Endometrial microvascular endothelial cells (primary cell): Measurements from ENCODE around the gene TOMT. TPM values are rescaled to one million over a fixed set of nuclear protein-coding genes. Genes with fewer than 3 reads are reported as not detected.
"Not testable (repeated sequence)": the region's sequence is repeated elsewhere in the genome, so short reads cannot be mapped to it uniquely, and the experiment has no call there.

Experiments used
- in situ Hi-C: cut with HindIII; loops from 2 replicates; pipeline ENCODE4 v1.10.0; 2017; ENCODE audit warnings: low sequenced_read_pairs, low pct_unique_long_range_greater_than_20kb; ENCODE audit errors: inconsistent ontology term
- total RNA-seq: library from RNA; depleted of rRNA; stranded (reverse); fragments of >200 nt; gene quantifications from one replicate; pipeline ENCODE4 v1.2.3, GENCODE V29; 2015; ENCODE audit errors: inconsistent ontology term

Gene TOMT
- total RNA-seq, 1 donor from 2014 or later, result not detected

- in situ Hi-C loops, result no loop called here
Measured at GRCh38 chr11:72119198-72119597, 13.5 kb downstream of the TOMT start.

DNA sequence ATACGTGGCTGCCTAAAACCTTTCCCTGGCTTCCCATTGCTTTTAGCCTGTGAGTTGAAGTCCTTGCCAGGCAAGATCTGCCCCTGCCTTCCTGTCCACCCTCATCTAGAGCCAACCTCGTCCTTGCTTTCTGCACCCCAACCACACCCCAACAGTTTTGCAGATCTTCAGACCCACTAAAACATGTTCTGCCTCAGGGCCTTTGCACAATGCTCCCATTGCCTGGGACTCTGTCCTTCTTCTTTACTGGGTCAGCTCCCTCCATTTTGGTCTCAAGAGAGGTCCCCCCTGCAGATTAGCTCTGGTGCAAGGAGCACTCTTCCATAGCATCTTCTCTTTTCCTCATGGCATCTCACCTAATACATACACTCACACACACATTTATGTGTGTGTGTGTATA, 15.2 kb downstream of the TOMT start:
- in situ Hi-C loops, result no loop called here

- in situ Hi-C loops, result no loop called here
Measured at GRCh38 chr11:72122607-72123006, 16.9 kb downstream of the TOMT start.

DNA sequence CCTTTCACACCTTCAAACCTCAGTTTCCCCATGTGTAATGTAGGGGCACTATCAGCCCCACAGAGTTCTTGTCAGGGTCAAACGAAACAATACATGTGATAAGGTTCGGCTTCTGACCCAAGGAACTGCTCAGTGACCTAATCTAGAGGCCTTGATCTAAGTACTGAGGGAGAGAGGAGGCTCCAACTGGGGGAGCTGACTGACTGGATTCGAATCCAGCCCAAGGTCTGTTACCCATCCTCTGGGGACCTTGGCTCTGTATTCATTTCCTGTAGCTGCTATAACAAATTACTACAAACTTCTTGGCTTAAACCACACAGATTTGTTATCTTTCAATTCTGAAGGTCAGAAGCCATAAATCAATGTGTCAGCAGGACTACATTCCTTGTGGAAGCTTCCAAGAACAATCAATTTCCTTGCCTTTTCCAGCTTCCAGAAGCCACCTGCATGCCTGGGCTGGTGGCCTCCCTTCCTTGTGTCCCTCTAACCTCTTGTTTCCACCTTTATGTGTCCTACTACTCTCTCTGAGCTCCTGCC, 17.5 kb downstream of the TOMT start:
- in situ Hi-C loops, result no loop called here

DNA sequence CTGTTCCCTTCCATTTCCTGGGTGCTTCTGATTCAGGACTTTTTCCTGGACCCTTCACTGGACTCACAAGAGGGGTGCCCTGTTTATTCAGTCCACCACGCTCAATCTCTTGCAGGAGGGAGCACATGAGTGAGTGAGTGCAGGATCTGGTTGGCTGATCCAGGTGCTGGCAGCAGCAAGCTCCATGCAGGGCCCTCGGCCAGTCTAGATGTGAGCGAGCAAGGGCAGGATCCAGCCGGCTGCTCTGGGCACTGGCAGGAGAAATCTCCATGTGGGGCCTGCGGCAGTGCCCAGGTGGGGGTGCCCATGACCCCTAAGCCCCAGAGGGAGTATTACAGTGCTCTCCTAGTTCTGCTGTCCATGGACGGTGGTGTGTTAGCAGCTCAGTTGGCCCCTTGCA, 18.3 kb downstream of the TOMT start:
- in situ Hi-C loops, result no loop called here

DNA sequence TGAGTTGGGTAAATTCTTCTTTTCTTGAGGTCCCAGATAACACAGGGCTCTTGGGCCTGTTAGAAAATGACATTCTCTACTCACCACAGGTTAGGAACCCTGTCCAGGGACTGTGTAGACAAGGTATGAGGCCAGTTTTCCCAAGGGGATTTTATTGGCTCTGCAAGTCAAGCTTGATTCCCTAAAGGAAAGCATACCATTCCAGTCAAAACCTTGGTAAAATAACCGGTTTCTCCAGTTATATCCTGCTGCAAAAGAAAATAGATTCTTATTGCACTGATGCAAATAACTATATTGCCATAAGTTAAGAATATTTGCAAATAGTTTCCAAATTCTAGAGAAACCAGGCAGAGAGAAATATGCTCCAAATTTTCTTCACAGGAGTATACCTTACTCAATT, 20.2 kb downstream of the TOMT start:
- in situ Hi-C loops, result no loop called here

GRCh38 chr11:72127923-72128322, 22.2 kb downstream of the TOMT start:
- in situ Hi-C loops, result no loop called here

GRCh38 chr11:72129381-72129780, 23.7 kb downstream of the TOMT start:
- in situ Hi-C loops, result no loop called here

DNA sequence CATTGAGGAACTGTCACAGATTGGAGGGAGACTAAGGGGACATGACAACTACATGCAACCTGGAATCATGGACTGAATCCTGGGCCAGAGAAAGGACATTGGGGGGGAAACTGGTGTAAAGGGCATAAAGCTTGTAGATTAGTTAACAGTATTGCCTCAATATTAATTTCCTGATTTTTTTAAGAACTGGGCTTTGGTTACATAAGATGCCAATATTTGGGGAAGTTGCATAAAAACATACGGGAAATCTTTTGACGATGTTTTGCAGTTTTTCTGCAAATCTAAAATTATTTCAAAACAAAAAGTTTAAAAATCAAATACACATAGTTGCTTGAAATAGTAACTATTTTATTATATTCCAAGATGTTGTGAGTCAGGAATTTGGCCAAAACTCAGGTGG, 26.9 kb downstream of the TOMT start:
- in situ Hi-C loops, result no loop called here

DNA sequence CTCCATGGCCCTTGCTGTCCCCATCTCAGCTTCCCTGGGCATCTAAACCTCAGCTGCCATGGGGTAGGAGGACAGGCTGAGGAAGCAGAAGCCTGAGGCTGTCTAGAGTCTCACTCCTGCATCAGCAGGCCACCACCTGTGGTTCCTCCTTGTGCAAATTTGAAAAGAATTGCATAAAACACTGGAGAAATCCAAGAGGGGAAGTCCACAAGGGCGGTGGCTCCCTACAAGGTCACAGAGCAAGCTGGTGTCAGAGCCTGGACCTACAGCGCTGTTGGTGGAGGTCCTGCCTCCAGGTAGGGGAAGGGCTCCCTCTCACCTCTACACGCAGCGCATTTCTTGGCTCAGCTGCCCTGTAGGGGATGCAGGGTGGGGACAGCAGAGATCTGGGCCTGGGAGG, 29.7 kb downstream of the TOMT start, which contains the start of gene FOLR3:
Gene FOLR3 (plus strand): TSS at position 253 of the 400 bp plus-strand sequence. CDS start 228 bp downstream, outside the sequence.
- in situ Hi-C loops, result not testable (repeated sequence)

DNA sequence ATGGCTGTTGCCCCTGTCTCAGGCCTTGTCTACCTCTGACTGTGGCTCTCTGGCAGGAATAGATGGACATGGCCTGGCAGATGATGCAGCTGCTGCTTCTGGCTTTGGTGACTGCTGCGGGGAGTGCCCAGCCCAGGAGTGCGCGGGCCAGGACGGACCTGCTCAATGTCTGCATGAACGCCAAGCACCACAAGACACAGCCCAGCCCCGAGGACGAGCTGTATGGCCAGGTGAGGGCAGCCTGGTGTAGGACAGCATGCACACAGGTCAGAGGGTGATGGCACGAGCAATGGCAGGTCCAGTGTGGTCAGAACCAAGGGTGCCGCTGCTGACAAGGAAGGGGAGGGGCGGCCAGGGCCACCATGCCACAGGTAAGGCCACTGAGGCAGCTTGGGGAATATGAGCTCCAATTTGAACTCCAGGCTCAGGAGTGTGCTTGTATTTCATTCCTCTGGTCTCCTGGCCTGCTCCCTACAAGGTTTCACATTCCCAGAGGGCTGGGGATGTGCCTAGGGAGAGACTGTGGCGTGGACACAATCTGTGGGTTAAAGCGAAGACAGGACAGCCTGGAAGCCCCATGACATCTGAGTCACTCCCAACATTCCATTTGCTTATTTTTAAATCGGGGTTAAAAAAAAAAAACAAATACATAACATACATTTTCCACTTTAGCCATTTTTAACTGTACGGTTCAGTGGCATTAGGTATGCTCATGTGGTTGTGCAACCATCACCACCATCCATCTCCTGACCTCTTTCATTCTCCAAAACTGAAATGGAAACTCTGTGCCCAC, 30.4 kb downstream of the TOMT start:
- in situ Hi-C loops, result no loop called here

- in situ Hi-C loops, result no loop called here
Measured at GRCh38 chr11:72136684-72137262, 31.0 kb downstream of the TOMT start.

DNA sequence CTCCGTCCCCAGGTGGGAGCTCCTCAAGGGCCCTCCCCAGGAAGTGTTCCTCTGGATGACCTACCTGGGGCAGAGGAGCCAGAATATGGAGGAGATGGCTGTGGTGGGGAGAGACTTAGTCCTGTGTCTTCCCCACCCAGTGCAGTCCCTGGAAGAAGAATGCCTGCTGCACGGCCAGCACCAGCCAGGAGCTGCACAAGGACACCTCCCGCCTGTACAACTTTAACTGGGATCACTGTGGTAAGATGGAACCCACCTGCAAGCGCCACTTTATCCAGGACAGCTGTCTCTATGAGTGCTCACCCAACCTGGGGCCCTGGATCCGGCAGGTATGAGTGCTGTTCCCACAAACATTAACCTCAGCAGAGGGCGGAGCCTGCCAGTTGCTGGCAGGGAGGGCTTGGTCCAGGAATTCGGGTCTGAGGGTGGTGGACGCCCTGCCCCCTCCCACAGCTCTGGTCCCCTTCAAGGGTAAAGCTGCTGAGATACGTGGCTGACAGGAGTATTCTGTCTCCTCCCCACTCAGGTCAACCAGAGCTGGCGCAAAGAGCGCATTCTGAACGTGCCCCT, 33.2 kb downstream of the TOMT start:
- in situ Hi-C loops, result no loop called here

DNA sequence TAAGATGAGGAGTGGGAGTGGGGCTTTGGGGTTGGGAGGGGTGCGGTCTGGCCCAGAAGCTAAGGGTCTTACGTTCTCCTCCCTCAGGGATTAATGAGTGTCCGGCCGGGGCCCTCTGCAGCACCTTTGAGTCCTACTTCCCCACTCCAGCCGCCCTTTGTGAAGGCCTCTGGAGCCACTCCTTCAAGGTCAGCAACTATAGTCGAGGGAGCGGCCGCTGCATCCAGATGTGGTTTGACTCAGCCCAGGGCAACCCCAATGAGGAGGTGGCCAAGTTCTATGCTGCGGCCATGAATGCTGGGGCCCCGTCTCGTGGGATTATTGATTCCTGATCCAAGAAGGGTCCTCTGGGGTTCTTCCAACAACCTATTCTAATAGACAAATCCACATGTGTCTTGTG, 33.8 kb downstream of the TOMT start:
- in situ Hi-C loops, result no loop called here

DNA sequence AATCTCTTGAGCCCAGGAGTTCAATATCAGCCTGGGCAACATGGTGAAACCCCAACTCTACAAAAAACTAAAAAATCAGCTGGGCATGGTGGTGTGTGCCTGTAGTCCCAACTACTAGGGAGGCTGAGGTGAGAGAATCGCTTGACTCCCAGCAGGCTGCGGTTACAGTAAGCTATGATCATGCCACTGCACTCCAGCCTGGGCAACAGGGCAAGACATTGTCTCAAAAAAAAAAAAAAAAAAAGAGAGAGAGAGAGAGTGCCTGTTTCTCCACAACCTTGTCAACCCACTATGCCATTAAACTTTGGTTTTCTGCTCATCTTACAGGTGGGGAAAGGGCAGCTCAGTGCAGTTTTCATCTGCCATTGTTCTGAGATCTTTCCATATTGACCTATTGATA, 34.9 kb downstream of the TOMT start:
- in situ Hi-C loops, result no loop called here

DNA sequence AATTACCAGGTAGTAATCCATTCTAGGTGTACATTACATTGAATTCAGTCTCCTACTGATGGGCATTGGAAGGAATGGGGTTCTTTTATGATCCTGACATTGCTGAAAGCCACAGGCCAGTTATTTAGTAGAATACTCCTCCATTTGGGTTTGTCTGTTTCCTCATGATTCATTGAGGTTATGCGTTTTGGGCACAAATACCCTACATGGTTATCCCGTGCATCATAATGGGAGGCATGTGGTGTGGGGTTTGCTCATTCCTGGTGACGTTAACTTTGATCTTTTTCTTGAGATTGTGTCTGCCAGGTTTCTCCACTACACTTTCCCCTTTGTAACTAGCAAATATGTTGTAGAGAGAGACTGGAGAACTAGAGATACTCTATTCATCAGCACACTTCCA, 35.3 kb downstream of the TOMT start:
- in situ Hi-C loops, result no loop called here

- in situ Hi-C loops, result not testable (repeated sequence)
Measured at GRCh38 chr11:72142086-72142485, 36.4 kb downstream of the TOMT start.

- in situ Hi-C loops, result not testable (repeated sequence)
Measured at GRCh38 chr11:72142543-72142942, 36.8 kb downstream of the TOMT start.

- in situ Hi-C loops, result no loop called here
Measured at GRCh38 chr11:72144807-72145565, 39.3 kb downstream of the TOMT start.
